Glutamatergic neuron (in vitro differentiated cells): ENCODE measurements around the gene GRAMD1B. TPM values are rescaled to one million over a fixed set of nuclear protein-coding genes. Genes with fewer than 3 reads are reported as not detected.

Experiments
- DNase-seq: peaks from one replicate; pipeline ENCODE4 v3.0.0; 2022
- H3K27ac Mint-ChIP-seq: one replicate; pipeline ENCODE4 v1.8.0; 2020; ENCODE audit warnings: mild to moderate bottlenecking, mixed read lengths, inconsistent platforms; ENCODE audit not compliant: unreplicated experiment
- H3K27me3 Mint-ChIP-seq: one replicate; pipeline ENCODE4 v1.8.0; 2020; ENCODE audit warnings: mild to moderate bottlenecking, moderate library complexity, mixed read lengths, inconsistent platforms; ENCODE audit not compliant: unreplicated experiment
- H3K36me3 Mint-ChIP-seq: one replicate; pipeline ENCODE4 v1.8.0; 2020; ENCODE audit warnings: mild to moderate bottlenecking, mixed read lengths, inconsistent platforms; ENCODE audit not compliant: unreplicated experiment
- H3K4me1 Mint-ChIP-seq: one replicate; pipeline ENCODE4 v1.8.0; 2020; ENCODE audit warnings: mild to moderate bottlenecking, low read depth, mixed read lengths, inconsistent platforms; ENCODE audit not compliant: unreplicated experiment
- H3K4me3 Mint-ChIP-seq: one replicate; pipeline ENCODE4 v1.8.0; 2020; ENCODE audit warnings: mild to moderate bottlenecking, mixed read lengths, inconsistent platforms; ENCODE audit not compliant: unreplicated experiment
- H3K9me3 Mint-ChIP-seq: one replicate; pipeline ENCODE4 v1.8.0; 2020; ENCODE audit warnings: mild to moderate bottlenecking, moderate library complexity, mixed read lengths, inconsistent platforms; ENCODE audit not compliant: unreplicated experiment
- CTCF ChIP-seq: fragments of 200-600 bp; sonication (generic); IDR thresholded peaks from one replicate; pipeline ENCODE4 v1.5.0; 2021; ENCODE audit not compliant: partially characterized antibody, unreplicated experiment
- total RNA-seq: library from RNA; stranded (reverse); fragmentation: NEBNext Ultra II Directional; extraction: Animal tissue kit (Norgen Biotek cat#: 25700); gene quantifications from one replicate; pipeline ENCODE4 v1.2.1, GENCODE V29; 2021; ENCODE audit not compliant: unreplicated experiment

GRAMD1B gene
- total RNA-seq, 1 donor from 2014 or later, result 12.2 TPM

- H3K36me3 Mint-ChIP-seq, result no peaks in the 10 kb centered on the region
- peaks cover 9% of the 10 kb centered on the region for H3K9me3 Mint-ChIP-seq
- no peak overlapping the region for H3K27ac Mint-ChIP-seq
- H3K4me3 Mint-ChIP-seq, result no peak overlapping the region
- peaks cover 44% of the 10 kb centered on the region for H3K4me1 Mint-ChIP-seq
- peaks cover 10% of the 10 kb centered on the region for H3K27me3 Mint-ChIP-seq
- no peak for DNase-seq
- TF ChIP-seq CTCF, result no peak
These were observed 128.7 kb downstream of the GRAMD1B start for GRCh38 chr11:123558536-123559315.

- peaks cover 9% of the 10 kb centered on the region for H3K9me3 Mint-ChIP-seq
- peak overlapping the region; percentile 97 for H3K27ac Mint-ChIP-seq
- TF ChIP-seq CTCF, result peak; percentile 45
- peaks cover 10% of the 10 kb centered on the region for H3K27me3 Mint-ChIP-seq
- H3K4me1 Mint-ChIP-seq, result peaks cover 45% of the 10 kb centered on the region
- no peaks in the 10 kb centered on the region for H3K36me3 Mint-ChIP-seq
- H3K4me3 Mint-ChIP-seq, result peak overlapping the region; percentile 76
- DNase-seq, result no peak
These were observed 129.5 kb downstream of the GRAMD1B start for GRCh38 chr11:123559523-123559955.

GRCh38 chr11:123560006-123560405, 129.9 kb downstream of the GRAMD1B start:
- H3K27me3 Mint-ChIP-seq, result peaks cover 10% of the 10 kb centered on the region

GRCh38 chr11:123561431-123561800, 131.3 kb downstream of the GRAMD1B start:
- H3K27ac Mint-ChIP-seq, result peak overlapping the region; percentile 97
- peaks cover 9% of the 10 kb centered on the region for H3K9me3 Mint-ChIP-seq
- H3K36me3 Mint-ChIP-seq, result no peaks in the 10 kb centered on the region
- no peak for TF ChIP-seq CTCF
- H3K4me1 Mint-ChIP-seq, result peaks cover 57% of the 10 kb centered on the region
- H3K4me3 Mint-ChIP-seq, result peak overlapping the region; percentile 81
- H3K27me3 Mint-ChIP-seq, result peaks cover 10% of the 10 kb centered on the region
- DNase-seq, result no peak

More at GRCh38 chr11:123560006-123560405, 129.9 kb downstream of the GRAMD1B start:
- no peak for TF ChIP-seq CTCF
- DNase-seq, result peak; percentile 69
- Mint-ChIP-seq H3K4me1 (peaks cover 48% of the 10 kb centered on the region), H3K9me3 (peaks cover 9% of the 10 kb centered on the region), H3K4me3 (peak overlapping the region; percentile 76), H3K36me3 (no peaks in the 10 kb centered on the region), H3K27ac (peak overlapping the region; percentile 97)

GRCh38 chr11:123562158-123562557, 132.1 kb downstream of the GRAMD1B start:
- TF ChIP-seq CTCF, result no peak
- H3K9me3 Mint-ChIP-seq, result peaks cover 9% of the 10 kb centered on the region
- peaks cover 10% of the 10 kb centered on the region for H3K27me3 Mint-ChIP-seq
- peak overlapping the region; percentile 54 for H3K27ac Mint-ChIP-seq
- no peaks in the 10 kb centered on the region for H3K36me3 Mint-ChIP-seq
- H3K4me1 Mint-ChIP-seq, result peaks cover 59% of the 10 kb centered on the region
- peak overlapping the region; percentile 36 for H3K4me3 Mint-ChIP-seq
- no peak for DNase-seq
